IPS DF 4.7 (cell line): Measurements from ENCODE around the gene OLFM1.
"Not testable (repeated sequence)": the region's sequence is repeated elsewhere in the genome, so short reads cannot be mapped to it uniquely, and the experiment has no call there.

Experiments used
- DNase-seq: peaks from one replicate; pipeline ENCODE4 v3.0.0-alpha.2; 2013; ENCODE audit warnings: low spot score; ENCODE audit errors: extremely low read depth

OLFM1 gene

GRCh38 chr9:135130207-135130976 is 42.9 kb downstream of the OLFM1 start:
- DNase-seq = no peak

- DNase-seq = no peak
These were observed 44.0 kb downstream of the OLFM1 start for GRCh38 chr9:135131488-135131887.

- DNase-seq = no peak
These were observed 44.5 kb downstream of the OLFM1 start for GRCh38 chr9:135132008-135132407.

- DNase-seq = no peak
These were observed 47.0 kb downstream of the OLFM1 start for GRCh38 chr9:135134268-135135022.

- DNase-seq = no peak
These were observed 47.9 kb downstream of the OLFM1 start for GRCh38 chr9:135135171-135135928.

GRCh38 chr9:135135929-135136315 is 48.5 kb downstream of the OLFM1 start:
- no peak for DNase-seq

- DNase-seq = no peak
These were observed 49.0 kb downstream of the OLFM1 start for GRCh38 chr9:135136481-135136880.

- no peak for DNase-seq
These were observed 49.7 kb downstream of the OLFM1 start for GRCh38 chr9:135136991-135137832.

GRCh38 chr9:135138078-135138855 is 50.8 kb downstream of the OLFM1 start:
- no peak for DNase-seq

- no peak for DNase-seq
These were observed 52.0 kb downstream of the OLFM1 start for GRCh38 chr9:135139366-135139959.

GRCh38 chr9:135141183-135141774 is 53.8 kb downstream of the OLFM1 start:
- no peak for DNase-seq

- DNase-seq = no peak
These were observed 57.2 kb downstream of the OLFM1 start for GRCh38 chr9:135144581-135145170.

GRCh38 chr9:135145312-135145711 is 57.8 kb downstream of the OLFM1 start:
- DNase-seq = no peak

GRCh38 chr9:135146241-135146640 is 58.8 kb downstream of the OLFM1 start:
- DNase-seq = no peak

GRCh38 chr9:135146766-135147473 is 59.5 kb downstream of the OLFM1 start:
- no peak for DNase-seq

- no peak for DNase-seq
These were observed 60.0 kb downstream of the OLFM1 start for GRCh38 chr9:135147474-135147805.

- no peak for DNase-seq
These were observed 60.5 kb downstream of the OLFM1 start for GRCh38 chr9:135147938-135148337.

GRCh38 chr9:135148386-135148785 is 60.9 kb downstream of the OLFM1 start:
- DNase-seq = no peak

GRCh38 chr9:135149901-135150300 is 62.4 kb downstream of the OLFM1 start:
- DNase-seq = not testable (repeated sequence)
